ENCODE results near the gene KCNQ5.

Gene KCNQ5

GRCh38 chr6:72828904-72829303 lies 207.0 kb downstream of the KCNQ5 start:
- no peak for TF ChIP-seq CTCF (IDR thresholded peaks at IDR 0.05; ENCODE audit: low read depth, low read length)
- H3K4me3 ChIP-seq (ENCODE audit: low read depth, low read length): no peak overlapping the region

GRCh38 chr6:72832271-72832670 lies 210.4 kb downstream of the KCNQ5 start:
- no peak overlapping the region for H3K4me3 ChIP-seq (ENCODE audit: low read depth, low read length)
- TF ChIP-seq CTCF (IDR thresholded peaks at IDR 0.05; ENCODE audit: low read depth, low read length): no peak

- TF ChIP-seq CTCF (IDR thresholded peaks at IDR 0.05; ENCODE audit: low read depth, low read length): no peak
- no peak overlapping the region for H3K4me3 ChIP-seq (ENCODE audit: low read depth, low read length)
Measured at GRCh38 chr6:72835749-72836148, 213.9 kb downstream of the KCNQ5 start.

GRCh38 chr6:72836971-72837370 lies 215.1 kb downstream of the KCNQ5 start:
- TF ChIP-seq CTCF (IDR thresholded peaks at IDR 0.05; ENCODE audit: low read depth, low read length): no peak

GRCh38 chr6:72841195-72841594 lies 219.3 kb downstream of the KCNQ5 start:
- no peak overlapping the region for H3K4me3 ChIP-seq (ENCODE audit: low read depth, low read length)
- TF ChIP-seq CTCF (IDR thresholded peaks at IDR 0.05; ENCODE audit: low read depth, low read length): no peak

More at GRCh38 chr6:72836971-72837370, 215.1 kb downstream of the KCNQ5 start:
- no peak overlapping the region for H3K4me3 ChIP-seq (ENCODE audit: low read depth, low read length)

GRCh38 chr6:72842140-72842539 lies 220.3 kb downstream of the KCNQ5 start:
- H3K4me3 ChIP-seq (ENCODE audit: low read depth, low read length): no peak overlapping the region
- no peak for TF ChIP-seq CTCF (IDR thresholded peaks at IDR 0.05; ENCODE audit: low read depth, low read length)

GRCh38 chr6:72844614-72845013 lies 222.8 kb downstream of the KCNQ5 start:
- TF ChIP-seq CTCF (IDR thresholded peaks at IDR 0.05; ENCODE audit: low read depth, low read length): no peak
- no peak overlapping the region for H3K4me3 ChIP-seq (ENCODE audit: low read depth, low read length)
